IMR-90 (cell line): ENCODE results near the gene GRAMD1C. TPM values are rescaled to one million over a fixed set of nuclear protein-coding genes. Genes with fewer than 3 reads are reported as not detected.

Experiments
- ATAC-seq: fragments of 200-7000 bp; cut with Tn5 transposase; 2 replicates; pipeline ENCODE4 v1.9.1; 2020; ENCODE audit warnings: low read depth, mild to moderate bottlenecking, moderate library complexity
- BruUV-seq: library from RNA; stranded (reverse); fragments of 400-500 nt; replicated peaks from 2 replicates; lab custom pipeline; 2021; lab: Mats Ljungman, UMichigan
- CTCF ChIA-PET: fragments of 300-600 bp; formaldehyde crosslinking; extraction: SDS; loops from one replicate; lab custom pipeline; 2021; ENCODE audit warnings: antibody characterized with exemption; lab: Yijun Ruan, JAX
- POLR2A ChIA-PET: fragments of 300-600 bp; sonication (Branson Sonifier 250); formaldehyde crosslinking; loops from one replicate; lab custom pipeline; 2022; ENCODE audit warnings: antibody characterized with exemption; ENCODE audit not compliant: unreplicated experiment; lab: Charles Lee
- DNase-seq: peaks from one replicate; pipeline ENCODE4 v3.0.0; 2013
- H2AFZ ChIP-seq: replicated peaks from 2 replicates; pipeline ENCODE3; 2013; ENCODE audit warnings: low read length, mild to moderate bottlenecking; ENCODE audit not compliant: poor library complexity
- H2AK5ac ChIP-seq: 2 replicates; pipeline ENCODE4 v1.6.1; 2013; ENCODE audit warnings: low read depth, low read length, inconsistent platforms
- H2AK9ac ChIP-seq: replicated peaks from 2 replicates; pipeline ENCODE3; 2013; ENCODE audit warnings: mild to moderate bottlenecking, low read depth, low read length, moderate library complexity; ENCODE audit not compliant: poor library complexity
- H2BK120ac ChIP-seq: 2 replicates; pipeline ENCODE4 v1.6.1; 2013; ENCODE audit warnings: low read depth, low read length, inconsistent platforms
- H2BK15ac ChIP-seq: 3 replicates; pipeline ENCODE4 v1.6.1; 2013; ENCODE audit warnings: low read depth, low read length, inconsistent platforms
- H2BK20ac ChIP-seq: 2 replicates; pipeline ENCODE4 v1.6.1; 2013; ENCODE audit warnings: low read depth, mild to moderate bottlenecking, inconsistent platforms, low read length, moderate library complexity
- H2BK5ac ChIP-seq: 2 replicates; pipeline ENCODE4 v1.6.1; 2013; ENCODE audit warnings: mild to moderate bottlenecking, low read depth, low read length, inconsistent platforms; ENCODE audit not compliant: poor library complexity, severe bottlenecking
- H3K14ac ChIP-seq: replicated peaks from 2 replicates; pipeline ENCODE4 v1.6.1; 2013; ENCODE audit warnings: low read depth, low read length, inconsistent platforms
- H3K18ac ChIP-seq: 2 replicates; pipeline ENCODE4 v1.6.1; 2013; ENCODE audit warnings: low read depth, low read length, control low read depth
- H3K23ac ChIP-seq: 2 replicates; pipeline ENCODE4 v1.6.1; 2013; ENCODE audit warnings: low read depth, low read length, inconsistent platforms
- H3K27ac ChIP-seq: 2 replicates; pipeline ENCODE4 v1.5.1; 2013; ENCODE audit warnings: mild to moderate bottlenecking, control low read depth, low read length; ENCODE audit not compliant: insufficient read depth
- H3K27me3 ChIP-seq: 2 replicates; pipeline ENCODE4 v1.6.1; 2013; ENCODE audit warnings: low read length; ENCODE audit not compliant: control insufficient read depth, insufficient read depth
- H3K36me3 ChIP-seq: 2 replicates; pipeline ENCODE4 v1.6.1; 2013; ENCODE audit warnings: low read length, mixed read lengths; ENCODE audit not compliant: control insufficient read depth, insufficient read depth
- H3K4ac ChIP-seq: 2 replicates; pipeline ENCODE4 v1.6.1; 2013; ENCODE audit warnings: low read depth, low read length, inconsistent platforms
- H3K4me1 ChIP-seq: 2 replicates; pipeline ENCODE4 v1.6.1; 2013; ENCODE audit warnings: low read length, mixed read lengths; ENCODE audit not compliant: control insufficient read depth, insufficient read depth
- H3K4me2 ChIP-seq: 2 replicates; pipeline ENCODE4 v1.6.1; 2013; ENCODE audit warnings: low read depth, mild to moderate bottlenecking, control low read depth, low read length, moderate library complexity
- H3K4me3 ChIP-seq: 2 replicates; pipeline ENCODE4 v1.5.1; 2013; ENCODE audit warnings: low read depth, mild to moderate bottlenecking, control low read depth, low read length, moderate library complexity; ENCODE audit not compliant: insufficient read depth
- H3K56ac ChIP-seq: 2 replicates; pipeline ENCODE4 v1.6.1; 2013; ENCODE audit warnings: low read length, inconsistent platforms; ENCODE audit not compliant: insufficient read depth; ENCODE audit errors: extremely low read depth
- H3K79me1 ChIP-seq, 2 experiments: 2 replicates each; pipeline ENCODE4 v1.6.1; 2013; ENCODE audit warnings: low read length in 2 of 2, inconsistent platforms in 1 of 2, low read depth in 1 of 2
- H3K9ac ChIP-seq: 2 replicates; pipeline ENCODE4 v1.6.1; 2013; ENCODE audit warnings: low read depth, low read length, control low read depth
- H3K9me1 ChIP-seq: 2 replicates; pipeline ENCODE4 v1.6.1; 2013; ENCODE audit warnings: low read length, inconsistent platforms; ENCODE audit not compliant: insufficient read depth
- H3K9me3 ChIP-seq: 2 replicates; pipeline ENCODE4 v1.6.1; 2013; ENCODE audit warnings: low read length; ENCODE audit not compliant: control insufficient read depth, insufficient read depth
- H4K20me1 ChIP-seq: 2 replicates; pipeline ENCODE4 v1.6.1; 2013; ENCODE audit warnings: low read length, inconsistent platforms; ENCODE audit not compliant: insufficient read depth
- H4K5ac ChIP-seq: 2 replicates; pipeline ENCODE4 v1.6.1; 2013; ENCODE audit warnings: mild to moderate bottlenecking, low read depth, low read length, control low read depth
- H4K8ac ChIP-seq, 2 experiments: 2 replicates each; pipeline ENCODE4 v1.6.1; 2013; ENCODE audit warnings: low read depth in 2 of 2, low read length in 2 of 2, control low read depth in 1 of 2, inconsistent platforms in 1 of 2
- H4K91ac ChIP-seq: 2 replicates; pipeline ENCODE4 v1.6.1; 2013; ENCODE audit warnings: low read depth, low read length, inconsistent platforms; ENCODE audit not compliant: insufficient read depth
- CHD1 ChIP-seq: IDR thresholded peaks from 2 replicates; pipeline ENCODE4 v1.6.1; 2012; ENCODE audit warnings: low read depth, low read length, improper control_type of control experiment
- WGBS, 2 experiments: methylation state at CpG; one replicate each; pipeline versions ENCODE4 v1.1.5 to v1.1.7; 2013; ENCODE audit warnings: missing lambda C conversion rate in 2 of 2; ENCODE audit not compliant: insufficient read length in 1 of 2; ENCODE audit errors: extremely low coverage in 2 of 2; 5-methylcytosine and 5-hydroxymethylcytosine counted together
- dilution Hi-C: fragments of 300-500 bp; cut with HindIII; formaldehyde crosslinking; loops from one replicate; pipeline ENCODE4 v1.14.3; 2018; ENCODE audit warnings: low sequenced_read_pairs; ENCODE audit not compliant: unreplicated experiment
- in situ Hi-C: fragments of 300-500 bp; cut with MboI; formaldehyde crosslinking; loops from 3 replicates; pipeline ENCODE4 v1.14.3; 2019; ENCODE audit warnings: low sequenced_read_pairs, inconsistent platforms, mixed read lengths
- intact Hi-C: fragments of 100-400 bp; cut with micrococcal nuclease; formaldehyde crosslinking; loops from 2 replicates; pipeline ENCODE4 v1.10.0; 2022
- polyA plus RNA-seq, 3 experiments: library from polyadenylated mRNA; depleted of rRNA; stranded (reverse); fragments of >200 nt; gene quantifications; 2 replicates each; pipeline ENCODE4 v1.2.3, GENCODE V29; 2012; ENCODE audit warnings: low replicate concordance in 1 of 3
- total RNA-seq: library from RNA; depleted of rRNA; stranded (reverse); fragments of >200 nt; gene quantifications from 2 replicates; pipeline ENCODE4 v1.2.3, GENCODE V29; 2012
- TF ChIP-seq, protein P1 (sequence below): conservative IDR thresholded peaks from 2 replicates; pipeline ENCODE4 v1.5.1; 2012; ENCODE audit warnings: mild to moderate bottlenecking, low read depth, low read length, improper control_type of control experiment

GRAMD1C gene
- total and polyA plus RNA-seq, 2 of the 4 experiments (the other 2 are of a cell fraction), result 2.5 to 5.0 TPM

DNA sequence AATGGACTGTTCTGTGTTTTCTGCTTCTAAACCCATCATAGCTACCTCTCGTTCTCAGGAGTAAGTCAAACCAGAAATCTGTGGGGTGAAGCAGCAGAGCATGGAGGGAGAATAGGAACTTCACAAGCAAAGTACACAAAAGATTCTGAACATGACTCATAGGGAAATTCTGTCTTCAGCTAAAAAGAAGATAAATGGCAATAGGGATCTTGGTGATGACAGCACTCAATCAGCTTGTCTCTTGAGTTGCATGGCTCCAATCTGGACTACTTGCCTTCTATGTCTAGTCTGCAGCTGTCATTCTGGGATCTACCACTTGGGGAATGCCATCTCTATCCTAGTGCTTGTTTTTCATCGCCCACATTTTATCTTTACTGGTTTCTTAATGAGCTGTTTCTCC lies 13.5 kb upstream of the GRAMD1C start:
- Histone ChIP-seq H3K4ac (no peak overlapping the region), H3K4me2 (no peak overlapping the region), H3K4me1 (peaks cover 4% of the 10 kb centered on the region), H3K79me1 (0 out of 4 replicates have a peak, but pooled peaks cover 0 to 3% of the 10 kb centered on the region in 2 experiments), H4K8ac (no peak overlapping the region), H2BK120ac (no peak overlapping the region), H3K36me3 (no peaks in the 10 kb centered on the region), H3K23ac (no peak overlapping the region), H2AK5ac (no peak overlapping the region), H3K9ac (no peak overlapping the region), H2BK5ac (no peak overlapping the region), H3K27me3 (no peaks in the 10 kb centered on the region), H2AFZ (no peak overlapping the region), H2BK20ac (no peak overlapping the region), H3K14ac (no peak overlapping the region), H3K9me3 (no peaks in the 10 kb centered on the region), H2BK15ac (no peak overlapping the region), H3K9me1 (peaks cover 4% of the 10 kb centered on the region; the same call in 1 of the 2 replicates), H4K5ac (no peak overlapping the region), H3K18ac (no peak overlapping the region), H3K4me3 (no peak overlapping the region), H3K56ac (no peak overlapping the region), H2AK9ac (no peak overlapping the region), H3K27ac (no peak overlapping the region), H4K91ac (no peak overlapping the region), H4K20me1 (no peaks in the 10 kb centered on the region)
- ATAC-seq, result peak; percentile 40; the same call in 1 of the 2 replicates
- CTCF ChIA-PET, result interaction anchor here (0.7 to 1.6 kb wide), 7 partner anchors 12 to 94 kb away, joined by 3 to 7 read pairs (median 3); partner anchors contain the start of gene GRAMD1C
- WGBS, 2 experiments, result no CpG with 5 or more reads among the region's 2 CpGs
- in situ Hi-C loops, result no loop called here
- dilution Hi-C loops, result no loop called here
- peak; percentile 9 for DNase-seq
- intact Hi-C loops, result no loop called here
- no TSS peak for BruUV-seq
- POLR2A ChIA-PET, result no interaction called here
- TF ChIP-seq CHD1, result no peak
- TF ChIP-seq, protein P1, sequence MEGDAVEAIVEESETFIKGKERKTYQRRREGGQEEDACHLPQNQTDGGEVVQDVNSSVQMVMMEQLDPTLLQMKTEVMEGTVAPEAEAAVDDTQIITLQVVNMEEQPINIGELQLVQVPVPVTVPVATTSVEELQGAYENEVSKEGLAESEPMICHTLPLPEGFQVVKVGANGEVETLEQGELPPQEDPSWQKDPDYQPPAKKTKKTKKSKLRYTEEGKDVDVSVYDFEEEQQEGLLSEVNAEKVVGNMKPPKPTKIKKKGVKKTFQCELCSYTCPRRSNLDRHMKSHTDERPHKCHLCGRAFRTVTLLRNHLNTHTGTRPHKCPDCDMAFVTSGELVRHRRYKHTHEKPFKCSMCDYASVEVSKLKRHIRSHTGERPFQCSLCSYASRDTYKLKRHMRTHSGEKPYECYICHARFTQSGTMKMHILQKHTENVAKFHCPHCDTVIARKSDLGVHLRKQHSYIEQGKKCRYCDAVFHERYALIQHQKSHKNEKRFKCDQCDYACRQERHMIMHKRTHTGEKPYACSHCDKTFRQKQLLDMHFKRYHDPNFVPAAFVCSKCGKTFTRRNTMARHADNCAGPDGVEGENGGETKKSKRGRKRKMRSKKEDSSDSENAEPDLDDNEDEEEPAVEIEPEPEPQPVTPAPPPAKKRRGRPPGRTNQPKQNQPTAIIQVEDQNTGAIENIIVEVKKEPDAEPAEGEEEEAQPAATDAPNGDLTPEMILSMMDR, result 0 out of 2 replicates have a peak, but pooled peaks have one; percentile 5
